ENCODE measurements around the gene PLEKHA4. TPM values are rescaled to one million over a fixed set of nuclear protein-coding genes. Genes with fewer than 3 reads are reported as not detected.

The PLEKHA4 gene
- total and polyA plus RNA-seq, 9 of the 15 experiments (the other 6 are each of a cell fraction or from before 2014, with no cell fraction given), result 0.07 to 30.8 (median 11.4) TPM

- TF ChIP-seq NR2C1 (IDR thresholded peaks at IDR 0.05) (no peak), NR2C1 (tag; IDR thresholded peaks at IDR 0.05) (no peak), USF1 (CRISPR knock-in tag; IDR thresholded peaks at IDR 0.05) (no peak), ZNF263 (CRISPR knock-in tag; IDR thresholded peaks at IDR 0.05; ENCODE audit: borderline replicate concordance) (no peak), NELFE (IDR thresholded peaks at IDR 0.05; ENCODE audit: insufficient read depth, insufficient read length) (no peak), TCF7 (IDR thresholded peaks at IDR 0.05; ENCODE audit: borderline replicate concordance) (no peak), GATAD2A (IDR thresholded peaks at IDR 0.05) (0 out of 2 replicates have a peak, but pooled peaks have one; percentile 28), MTF1 (CRISPR knock-in tag; IDR thresholded peaks at IDR 0.05; ENCODE audit: borderline replicate concordance) (no peak), HMG20A (CRISPR knock-in tag; conservative IDR thresholded peaks at IDR 0.05) (no peak), KLF1 (tag; IDR thresholded peaks at IDR 0.05) (peak; percentile 71; the same call in 1 of the 2 replicates), PHF20 (IDR thresholded peaks at IDR 0.05; ENCODE audit: partially characterized antibody) (no peak), CCAR2 (IDR thresholded peaks at IDR 0.05; ENCODE audit: low read depth, low read length) (no peak), ZNF655 (CRISPR knock-in tag; IDR thresholded peaks at IDR 0.05) (no peak), BRD4 (IDR thresholded peaks at IDR 0.05) (no peak), BRF1 (IDR thresholded peaks at IDR 0.05; ENCODE audit: borderline replicate concordance, extremely low read depth, insufficient read length) (no peak), ADNP (tag; IDR thresholded peaks at IDR 0.05) (no peak), HCFC1 (IDR thresholded peaks at IDR 0.05; ENCODE audit: low read depth, low read length) (no peak), CBX1 (IDR thresholded peaks at IDR 0.05; ENCODE audit: low read depth) (no peak; the same call in 1 of the 2 replicates)
- TF ChIP-seq, protein P1, sequence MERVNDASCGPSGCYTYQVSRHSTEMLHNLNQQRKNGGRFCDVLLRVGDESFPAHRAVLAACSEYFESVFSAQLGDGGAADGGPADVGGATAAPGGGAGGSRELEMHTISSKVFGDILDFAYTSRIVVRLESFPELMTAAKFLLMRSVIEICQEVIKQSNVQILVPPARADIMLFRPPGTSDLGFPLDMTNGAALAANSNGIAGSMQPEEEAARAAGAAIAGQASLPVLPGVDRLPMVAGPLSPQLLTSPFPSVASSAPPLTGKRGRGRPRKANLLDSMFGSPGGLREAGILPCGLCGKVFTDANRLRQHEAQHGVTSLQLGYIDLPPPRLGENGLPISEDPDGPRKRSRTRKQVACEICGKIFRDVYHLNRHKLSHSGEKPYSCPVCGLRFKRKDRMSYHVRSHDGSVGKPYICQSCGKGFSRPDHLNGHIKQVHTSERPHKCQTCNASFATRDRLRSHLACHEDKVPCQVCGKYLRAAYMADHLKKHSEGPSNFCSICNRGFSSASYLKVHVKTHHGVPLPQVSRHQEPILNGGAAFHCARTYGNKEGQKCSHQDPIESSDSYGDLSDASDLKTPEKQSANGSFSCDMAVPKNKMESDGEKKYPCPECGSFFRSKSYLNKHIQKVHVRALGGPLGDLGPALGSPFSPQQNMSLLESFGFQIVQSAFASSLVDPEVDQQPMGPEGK (CRISPR knock-in tag; IDR thresholded peaks at IDR 0.05; ENCODE audit: borderline replicate concordance), result no peak
- TF ChIP-seq, protein P2, sequence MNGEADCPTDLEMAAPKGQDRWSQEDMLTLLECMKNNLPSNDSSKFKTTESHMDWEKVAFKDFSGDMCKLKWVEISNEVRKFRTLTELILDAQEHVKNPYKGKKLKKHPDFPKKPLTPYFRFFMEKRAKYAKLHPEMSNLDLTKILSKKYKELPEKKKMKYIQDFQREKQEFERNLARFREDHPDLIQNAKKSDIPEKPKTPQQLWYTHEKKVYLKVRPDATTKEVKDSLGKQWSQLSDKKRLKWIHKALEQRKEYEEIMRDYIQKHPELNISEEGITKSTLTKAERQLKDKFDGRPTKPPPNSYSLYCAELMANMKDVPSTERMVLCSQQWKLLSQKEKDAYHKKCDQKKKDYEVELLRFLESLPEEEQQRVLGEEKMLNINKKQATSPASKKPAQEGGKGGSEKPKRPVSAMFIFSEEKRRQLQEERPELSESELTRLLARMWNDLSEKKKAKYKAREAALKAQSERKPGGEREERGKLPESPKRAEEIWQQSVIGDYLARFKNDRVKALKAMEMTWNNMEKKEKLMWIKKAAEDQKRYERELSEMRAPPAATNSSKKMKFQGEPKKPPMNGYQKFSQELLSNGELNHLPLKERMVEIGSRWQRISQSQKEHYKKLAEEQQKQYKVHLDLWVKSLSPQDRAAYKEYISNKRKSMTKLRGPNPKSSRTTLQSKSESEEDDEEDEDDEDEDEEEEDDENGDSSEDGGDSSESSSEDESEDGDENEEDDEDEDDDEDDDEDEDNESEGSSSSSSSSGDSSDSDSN (IDR thresholded peaks at IDR 0.05; ENCODE audit: borderline replicate concordance in 1 of 2, low read depth in 2 of 2, low read length in 2 of 2), result no peak
- TF ChIP-seq, protein P3, sequence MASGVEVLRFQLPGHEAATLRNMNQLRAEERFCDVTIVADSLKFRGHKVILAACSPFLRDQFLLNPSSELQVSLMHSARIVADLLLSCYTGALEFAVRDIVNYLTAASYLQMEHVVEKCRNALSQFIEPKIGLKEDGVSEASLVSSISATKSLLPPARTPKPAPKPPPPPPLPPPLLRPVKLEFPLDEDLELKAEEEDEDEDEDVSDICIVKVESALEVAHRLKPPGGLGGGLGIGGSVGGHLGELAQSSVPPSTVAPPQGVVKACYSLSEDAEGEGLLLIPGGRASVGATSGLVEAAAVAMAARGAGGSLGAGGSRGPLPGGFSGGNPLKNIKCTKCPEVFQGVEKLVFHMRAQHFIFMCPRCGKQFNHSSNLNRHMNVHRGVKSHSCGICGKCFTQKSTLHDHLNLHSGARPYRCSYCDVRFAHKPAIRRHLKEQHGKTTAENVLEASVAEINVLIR (CRISPR knock-in tag; IDR thresholded peaks at IDR 0.05), result no peak
Observed at GRCh38 chr19:48812094-48812929, 56.1 kb downstream of the PLEKHA4 start (continued).
